Stimulated activated CD4-positive, alpha-beta T cell treated with anti-CD3 and anti-CD28 coated beads, Interleukin-2, amount 100 ng/mL, for 4 hours (primary cell): ENCODE data around the gene LPP.

ENCODE experiments used
- DNase-seq: peaks from one replicate; pipeline ENCODE4 v3.0.0-alpha.2; 2020; ENCODE audit warnings: low read depth

Gene LPP

DNA sequence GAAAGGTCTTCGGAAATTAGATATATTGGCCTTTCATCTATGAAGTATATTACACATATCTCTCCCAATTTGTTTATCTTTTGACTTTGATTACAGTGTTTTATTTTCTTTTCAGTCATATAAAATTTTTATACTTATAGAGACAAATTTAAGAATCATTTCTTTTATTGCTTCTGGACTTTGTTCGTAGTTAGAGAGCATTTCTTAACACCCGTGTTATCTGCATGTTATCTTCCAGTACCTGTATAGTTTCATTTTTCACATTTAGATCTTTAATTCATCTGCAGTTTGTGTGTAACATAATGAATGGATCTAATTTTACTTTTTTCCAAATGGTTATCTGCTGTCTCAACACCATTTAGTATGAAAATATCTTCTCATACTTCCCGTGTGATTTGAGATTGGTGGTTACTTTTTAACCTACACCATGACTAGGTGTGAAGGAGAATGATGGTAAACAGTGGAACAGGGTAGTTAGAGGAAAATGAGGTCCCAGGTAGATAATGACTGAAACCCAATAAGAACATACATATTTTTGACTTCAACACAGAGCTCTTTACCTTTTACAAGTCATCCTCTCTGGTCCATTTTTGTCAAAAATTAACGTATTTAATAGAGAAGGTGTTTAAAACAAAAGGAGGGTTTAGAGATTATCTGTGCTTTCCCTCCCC is 99.3 kb downstream of the LPP start:
- DNase-seq: no peak

DNA sequence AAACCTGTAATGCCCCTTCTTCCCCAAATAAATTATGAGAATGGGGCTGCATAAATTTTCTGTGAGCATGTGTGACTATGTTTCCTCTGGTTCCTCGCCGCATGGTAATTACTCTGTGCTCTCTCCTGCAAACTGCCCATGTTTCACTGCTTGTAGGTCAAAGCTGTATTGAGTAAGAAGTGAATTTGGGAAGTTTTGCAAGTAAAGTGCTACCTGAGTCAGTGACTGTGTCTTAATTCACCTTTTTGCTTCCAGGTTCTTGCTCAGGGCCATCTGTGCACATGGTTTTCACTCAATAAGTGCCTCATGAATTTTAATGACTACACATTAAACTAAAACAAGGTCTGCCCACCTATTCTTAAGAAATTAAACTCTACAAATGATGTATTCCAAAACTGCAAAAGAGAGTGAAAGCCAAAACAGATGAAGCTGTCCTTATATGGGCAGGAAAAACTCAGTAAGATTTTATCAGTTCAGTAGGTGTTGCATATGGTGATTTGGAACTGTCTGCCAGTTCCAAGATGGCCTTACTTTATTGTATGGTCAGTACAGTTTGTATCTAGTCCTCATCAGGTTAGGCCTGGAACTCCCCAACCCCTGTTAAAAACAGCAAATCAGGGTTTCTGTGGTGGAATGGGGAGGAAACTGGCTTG is 100.0 kb downstream of the LPP start:
- DNase-seq: no peak

GRCh38 chr3:188254520-188255070 is 100.6 kb downstream of the LPP start:
- DNase-seq: no peak

- DNase-seq: no peak
These were observed 101.2 kb downstream of the LPP start for GRCh38 chr3:188255190-188255589.

GRCh38 chr3:188256758-188257157 is 102.8 kb downstream of the LPP start:
- no peak for DNase-seq

GRCh38 chr3:188257384-188258026 is 103.5 kb downstream of the LPP start:
- DNase-seq: no peak

DNA sequence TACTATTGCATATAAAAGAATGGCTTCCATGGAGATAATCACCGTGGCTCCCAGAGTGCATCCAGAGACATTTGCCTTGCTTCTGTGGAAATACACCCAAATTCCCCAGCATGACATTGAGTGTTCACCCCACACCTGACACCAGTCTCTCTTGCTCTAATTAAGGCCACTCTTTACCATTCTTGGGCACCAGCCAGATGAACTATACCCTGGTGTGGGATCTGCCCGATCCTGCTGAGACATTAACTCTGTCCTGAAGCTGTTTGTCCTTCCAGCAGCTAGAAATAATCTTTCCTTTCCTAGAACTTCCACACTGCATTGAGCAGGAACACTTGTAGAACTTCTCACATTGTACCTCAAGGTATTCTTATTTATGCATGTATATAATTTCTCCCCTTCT is 105.2 kb downstream of the LPP start:
- no peak for DNase-seq

GRCh38 chr3:188259596-188259995 is 105.6 kb downstream of the LPP start:
- no peak for DNase-seq

DNA sequence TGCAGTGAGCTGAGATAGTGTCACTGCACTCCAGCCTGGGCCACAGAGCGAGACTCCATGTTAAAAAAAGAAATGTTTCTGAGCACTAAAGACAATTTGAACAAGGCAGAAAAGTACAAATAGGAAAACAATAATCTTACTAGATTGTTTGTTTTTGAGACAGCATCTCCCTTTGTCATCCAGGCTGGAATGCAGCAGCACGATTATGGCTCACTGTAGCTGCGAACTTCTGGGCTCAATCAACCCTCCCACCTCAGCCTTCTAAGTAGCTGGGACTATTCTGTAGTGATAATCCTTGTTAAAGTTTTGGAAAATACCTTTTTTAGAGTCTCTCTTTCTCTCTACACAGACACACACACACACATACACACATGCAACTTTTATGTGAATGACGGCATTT is 107.1 kb downstream of the LPP start:
- no peak for DNase-seq

GRCh38 chr3:188262488-188262887 is 108.5 kb downstream of the LPP start:
- no peak for DNase-seq

DNA sequence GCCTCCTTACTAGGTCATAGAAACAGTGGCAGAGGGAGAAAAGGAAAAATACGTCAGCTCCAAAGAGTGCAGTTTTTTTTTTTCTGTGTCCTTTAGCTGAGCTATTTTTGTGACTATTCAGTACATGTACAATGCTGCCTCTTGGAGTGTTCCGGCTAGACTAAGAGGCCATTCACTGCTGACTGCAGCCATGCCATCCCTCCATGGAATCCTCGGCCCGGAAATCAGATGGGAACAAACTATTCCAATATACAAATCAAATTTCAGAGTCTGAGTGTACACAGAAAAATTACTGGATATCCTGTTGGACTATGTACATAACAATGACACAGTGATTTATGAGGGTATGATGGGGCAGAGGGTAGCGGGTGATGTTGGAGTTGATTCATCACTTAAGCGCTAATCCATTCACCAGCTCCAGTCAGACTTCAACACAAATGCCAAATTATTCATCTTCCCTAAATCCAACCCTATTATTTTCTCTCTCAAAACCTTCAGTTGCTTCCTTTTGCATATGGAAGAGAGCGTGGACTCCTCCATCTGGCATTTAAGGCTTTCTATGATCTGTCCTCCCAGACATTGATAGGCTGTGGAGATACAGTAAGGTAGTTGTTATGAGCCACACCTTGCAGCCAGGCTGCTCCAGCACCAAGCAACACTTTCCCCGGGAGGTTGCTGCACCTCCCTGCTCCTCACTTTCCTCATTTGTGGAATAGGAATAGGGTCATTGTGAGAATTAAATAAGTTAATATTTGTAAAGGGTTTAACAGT is 109.1 kb downstream of the LPP start:
- no peak for DNase-seq

DNA sequence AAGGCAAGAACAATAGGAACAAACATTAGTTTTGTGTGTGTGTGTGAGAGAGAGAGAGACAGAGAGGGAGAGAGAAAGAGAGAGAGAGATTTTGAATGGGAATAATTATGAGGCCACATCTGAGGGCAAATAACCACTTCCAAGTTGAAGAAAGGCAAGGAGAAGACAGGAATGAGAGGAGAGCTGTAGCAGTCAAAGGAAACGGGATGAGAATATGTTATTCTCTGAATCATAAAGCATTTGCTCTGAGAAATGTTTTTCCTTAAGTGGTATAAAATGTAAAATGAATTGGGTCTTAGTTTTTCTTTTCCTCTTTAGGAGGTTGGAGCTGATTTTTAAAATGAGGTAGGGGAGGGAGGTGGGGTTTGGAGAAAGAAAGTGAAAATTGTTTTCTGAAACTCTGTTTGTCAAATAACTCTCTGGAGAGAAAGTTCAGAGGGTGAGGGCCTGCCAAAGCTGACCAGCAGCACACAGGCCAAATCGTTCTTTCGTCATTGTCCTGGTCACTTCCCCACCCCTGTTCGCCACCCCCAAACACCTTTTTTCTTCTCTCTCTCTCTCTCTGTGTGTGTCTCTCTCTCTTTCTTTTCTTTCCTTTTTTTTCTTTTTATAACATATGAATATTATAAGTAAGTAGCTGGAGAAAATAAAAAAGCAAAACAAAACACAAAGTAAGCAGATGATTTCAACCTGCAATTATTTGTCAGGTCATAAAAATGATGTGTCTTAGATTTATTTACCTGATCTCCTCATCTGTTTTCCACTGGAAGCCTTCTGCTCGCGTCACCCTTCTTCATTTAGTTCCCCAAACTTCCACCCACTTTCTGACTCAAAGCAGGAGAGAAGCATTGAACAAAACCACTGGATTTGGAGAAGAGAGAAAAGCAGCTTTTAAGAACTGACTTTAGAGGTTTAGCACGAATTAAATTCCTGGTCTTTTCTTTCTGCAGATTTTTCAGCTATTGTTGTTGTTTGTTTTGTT is 110.6 kb downstream of the LPP start:
- DNase-seq: no peak

DNA sequence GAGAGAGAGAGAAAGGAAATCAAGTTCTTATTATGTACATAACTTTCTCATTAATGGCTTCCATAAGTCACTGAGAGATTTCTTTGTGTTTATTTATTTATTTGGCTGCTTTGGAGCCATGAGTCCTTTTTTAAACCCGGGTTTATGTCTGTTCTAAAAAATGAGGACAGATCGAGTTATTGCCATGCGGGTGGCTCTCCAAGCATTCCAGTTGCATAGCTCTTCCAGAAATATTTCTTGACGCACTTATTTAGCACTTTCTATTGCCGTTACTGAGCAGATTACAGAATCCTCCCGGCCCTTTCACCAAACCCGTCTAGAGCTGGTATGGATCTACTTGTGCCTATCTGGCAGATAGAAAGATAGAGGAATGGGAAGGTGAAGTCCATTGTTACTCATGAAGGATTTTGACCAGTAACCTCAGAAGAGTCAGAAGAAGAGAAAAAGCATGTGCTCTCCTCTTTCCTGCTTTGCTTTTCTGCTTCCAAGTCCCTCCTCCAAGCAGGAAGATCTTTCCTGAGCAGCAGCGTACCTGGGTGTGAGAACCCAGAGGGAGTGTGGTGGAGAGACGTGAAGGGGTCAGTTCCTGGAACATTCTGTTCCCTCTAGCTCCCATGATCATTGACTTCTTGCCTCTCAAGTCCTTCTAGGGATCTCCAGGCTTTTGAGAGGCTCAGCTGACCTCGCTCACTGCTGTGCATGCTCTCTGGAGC is 112.8 kb downstream of the LPP start:
- DNase-seq: no peak

- no peak for DNase-seq
These were observed 113.9 kb downstream of the LPP start for GRCh38 chr3:188267790-188268335.

GRCh38 chr3:188268336-188268735 is 114.4 kb downstream of the LPP start:
- no peak for DNase-seq

- DNase-seq: no peak
These were observed 115.1 kb downstream of the LPP start for GRCh38 chr3:188269040-188269439.

GRCh38 chr3:188270423-188270972 is 116.5 kb downstream of the LPP start:
- no peak for DNase-seq

DNA sequence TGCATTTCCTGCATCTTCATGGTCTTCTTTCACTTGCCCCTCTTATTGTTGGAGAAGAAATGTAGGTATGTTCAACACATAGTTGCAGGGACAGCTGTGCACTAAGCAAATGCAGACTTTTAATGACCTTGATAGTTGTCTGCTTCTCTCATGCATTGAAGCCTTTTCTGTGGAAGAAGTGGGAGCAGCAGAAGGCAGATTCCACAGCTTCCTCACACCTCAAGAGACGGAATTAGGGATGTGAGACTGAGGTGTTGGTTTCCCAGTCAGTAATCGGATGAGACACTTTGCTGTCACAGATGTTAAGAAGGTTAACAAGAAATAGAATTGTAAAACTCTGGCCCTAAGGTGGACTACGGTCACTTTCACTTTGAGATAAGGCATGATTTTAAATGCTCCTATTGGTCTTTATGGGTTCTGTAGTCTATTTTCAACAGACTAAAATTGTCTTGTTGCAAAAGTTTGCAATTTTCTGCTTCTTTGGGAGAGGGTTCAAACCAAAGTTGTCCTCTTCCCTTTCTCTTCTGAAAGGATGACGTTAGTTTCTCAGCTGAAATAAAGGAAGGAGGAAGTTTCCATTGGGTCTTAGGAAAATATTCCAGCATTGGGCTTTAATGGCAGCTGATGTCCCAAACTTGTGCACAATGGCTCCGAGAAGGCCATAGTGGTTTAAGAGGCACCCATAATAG is 117.4 kb downstream of the LPP start:
- DNase-seq: no peak
